Measurements from ENCODE around the gene B4GALNT3.

The B4GALNT3 gene

DNA sequence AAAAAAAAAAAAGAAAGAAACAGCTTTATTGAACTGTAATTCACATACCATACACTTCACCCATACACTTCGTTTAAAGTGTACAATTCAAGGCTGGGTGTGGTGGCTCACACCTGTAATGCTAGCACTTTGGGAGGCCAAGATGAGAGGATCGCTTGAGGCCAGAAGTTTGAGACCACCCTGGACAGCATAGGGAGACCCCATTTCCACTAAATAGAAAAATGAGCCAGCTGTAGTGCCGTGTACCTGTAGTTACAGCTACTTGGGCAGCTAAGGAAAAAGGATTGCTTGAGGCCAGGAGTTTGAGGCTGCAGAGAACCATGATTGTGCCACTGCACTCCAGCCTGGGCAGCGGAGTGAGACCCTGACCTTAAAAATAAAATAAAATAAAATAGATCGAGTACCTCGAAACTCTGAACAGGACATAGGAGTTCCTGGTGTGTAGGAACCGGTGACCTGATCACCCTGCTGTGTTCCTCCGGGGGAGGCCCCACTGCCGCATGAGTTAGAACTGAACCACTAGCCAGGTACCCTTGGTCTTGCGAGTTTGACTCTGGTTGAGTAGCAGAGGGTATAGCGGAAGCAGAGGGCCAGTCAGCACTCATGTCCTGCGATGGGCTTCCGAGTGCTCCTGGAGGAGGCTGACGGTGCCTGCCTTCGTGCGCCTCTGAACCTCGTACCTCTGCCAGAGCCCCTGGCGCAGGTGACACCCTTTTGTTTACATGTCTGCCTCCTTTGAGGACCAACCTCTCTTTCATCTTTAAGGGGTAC, 80.0 kb downstream of the B4GALNT3 start:
- no peak for FAIRE-seq
- TF ChIP-seq PAX5 (IDR thresholded peaks at IDR 0.05; ENCODE audit: insufficient read depth, low read length, severe bottlenecking) (no peak), POLR2A (IDR thresholded peaks at IDR 0.05; ENCODE audit: low read depth, low read length) (no peak), POLR2AphosphoS5 (IDR thresholded peaks at IDR 0.05; ENCODE audit: low read depth, low read length) (no peak), POU2F2 (IDR thresholded peaks at IDR 0.05; ENCODE audit: low read depth, low read length) (no peak), TAF1 (IDR thresholded peaks at IDR 0.05; ENCODE audit: low read depth, low read length) (no peak), SPI1 (IDR thresholded peaks at IDR 0.05; ENCODE audit: low read depth, low read length) (no peak)

DNA sequence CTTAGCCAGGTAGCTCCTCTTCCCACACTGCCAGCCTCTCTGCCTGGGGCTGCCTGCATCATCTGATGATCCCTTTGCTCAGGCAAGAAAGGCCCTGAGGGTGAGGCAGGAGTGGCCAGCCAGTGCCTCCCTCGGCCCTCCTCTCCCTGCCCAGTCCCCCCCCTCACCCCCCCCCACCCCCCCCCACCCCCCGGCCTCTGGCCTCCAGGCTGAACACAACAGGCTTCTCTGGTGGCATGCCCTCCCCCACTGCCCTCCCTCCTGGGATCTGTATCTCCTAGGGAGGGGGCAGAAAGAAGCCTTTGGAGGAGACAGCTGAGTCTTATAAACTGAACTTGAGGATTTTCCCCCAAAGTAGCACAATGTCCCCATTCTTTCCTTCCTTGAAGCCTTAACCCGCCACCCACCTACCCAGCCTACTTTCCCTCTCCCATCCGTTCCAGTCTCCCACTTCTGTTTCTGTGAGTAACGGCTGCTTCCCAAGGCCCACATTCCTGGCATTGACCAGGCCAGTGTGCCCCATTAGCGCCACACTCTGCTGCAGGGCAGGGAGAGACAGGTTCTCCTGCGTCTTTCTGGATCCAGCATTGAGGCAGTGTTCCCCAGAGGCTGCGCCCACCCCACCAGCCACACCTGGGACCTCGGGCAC, 82.1 kb downstream of the B4GALNT3 start:
- no peak for TF ChIP-seq PAX5 (IDR thresholded peaks at IDR 0.05; ENCODE audit: insufficient read depth, low read length, severe bottlenecking)
- TF ChIP-seq POLR2A (IDR thresholded peaks at IDR 0.05; ENCODE audit: low read depth, low read length), result no peak
- no peak for TF ChIP-seq POU2F2 (IDR thresholded peaks at IDR 0.05; ENCODE audit: low read depth, low read length)
- TF ChIP-seq TAF1 (IDR thresholded peaks at IDR 0.05; ENCODE audit: low read depth, low read length), result no peak
- TF ChIP-seq SPI1 (IDR thresholded peaks at IDR 0.05; ENCODE audit: low read depth, low read length), result no peak
- TF ChIP-seq POLR2AphosphoS5 (IDR thresholded peaks at IDR 0.05; ENCODE audit: low read depth, low read length), result no peak
- DNase-seq (ENCODE audit: insufficient read length, low spot score) (no peak), FAIRE-seq (no peak)

More for the DNA sequence above, 80.0 kb downstream of the B4GALNT3 start:
- no peak for DNase-seq (ENCODE audit: insufficient read length, low spot score)

DNA sequence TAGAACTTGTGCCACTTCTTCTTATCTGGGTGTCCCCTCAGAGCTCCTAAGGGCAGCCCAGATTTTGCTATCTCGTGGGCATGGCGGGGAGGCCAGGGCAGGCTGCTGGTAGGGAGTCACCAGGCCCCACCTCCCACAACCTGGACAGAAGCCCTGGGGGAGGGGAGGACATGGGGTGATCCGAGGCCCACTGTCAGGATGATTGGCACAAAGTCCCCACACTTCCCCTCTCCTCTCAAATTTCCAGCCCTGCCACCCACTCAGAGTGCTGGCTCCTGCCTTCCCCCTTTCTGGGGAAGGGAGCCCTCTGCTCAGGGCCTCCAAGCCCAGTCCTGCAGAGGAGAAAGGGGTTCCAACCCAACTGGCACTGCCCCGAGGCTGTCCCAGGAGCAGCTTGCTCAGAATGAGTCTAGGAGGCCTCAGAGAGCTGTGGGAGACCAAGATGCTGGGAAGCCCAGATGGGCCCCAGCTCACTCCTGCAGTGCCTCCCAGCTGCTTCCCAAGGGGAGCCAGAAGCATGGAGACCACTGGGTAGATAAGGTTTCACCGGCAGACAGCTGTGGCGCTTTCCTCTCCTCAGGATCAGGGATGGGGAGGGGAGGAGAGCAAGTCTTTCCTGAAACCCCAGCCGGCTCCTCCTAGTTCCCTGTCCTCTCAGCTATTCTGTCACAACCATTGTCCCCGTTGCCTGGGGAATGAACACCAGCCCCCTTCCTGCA, 82.8 kb downstream of the B4GALNT3 start:
- FAIRE-seq (no peak), DNase-seq (ENCODE audit: insufficient read length, low spot score) (no peak)
- no peak for TF ChIP-seq POLR2AphosphoS5 (IDR thresholded peaks at IDR 0.05; ENCODE audit: low read depth, low read length)
- TF ChIP-seq PAX5 (IDR thresholded peaks at IDR 0.05; ENCODE audit: insufficient read depth, low read length, severe bottlenecking), result no peak
- TF ChIP-seq TAF1 (IDR thresholded peaks at IDR 0.05; ENCODE audit: low read depth, low read length), result no peak
- TF ChIP-seq SPI1 (IDR thresholded peaks at IDR 0.05; ENCODE audit: low read depth, low read length), result no peak
- TF ChIP-seq POU2F2 (IDR thresholded peaks at IDR 0.05; ENCODE audit: low read depth, low read length), result no peak
- no peak for TF ChIP-seq POLR2A (IDR thresholded peaks at IDR 0.05; ENCODE audit: low read depth, low read length)

DNA sequence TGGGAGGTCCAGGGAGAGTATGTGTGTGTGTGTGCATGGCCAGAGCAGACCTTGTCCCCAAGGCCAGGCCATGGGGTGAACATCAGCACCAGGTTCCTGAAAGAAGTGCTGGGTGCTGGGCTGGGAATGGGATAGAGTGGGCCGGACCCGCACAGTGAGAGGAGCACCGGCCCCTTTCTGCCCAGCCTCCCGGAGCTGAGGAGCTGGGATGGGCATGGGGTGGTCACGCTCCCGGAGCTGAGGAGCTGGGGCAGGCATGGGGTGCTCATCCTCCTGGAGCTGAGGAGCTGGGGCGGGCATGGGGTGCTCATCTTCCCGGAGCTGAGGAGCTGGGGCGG, 83.3 kb downstream of the B4GALNT3 start:
- DNase-seq (ENCODE audit: insufficient read length, low spot score) (no peak), FAIRE-seq (no peak)
- TF ChIP-seq POLR2A (IDR thresholded peaks at IDR 0.05; ENCODE audit: low read depth, low read length) (no peak), PAX5 (IDR thresholded peaks at IDR 0.05; ENCODE audit: insufficient read depth, low read length, severe bottlenecking) (no peak), POU2F2 (IDR thresholded peaks at IDR 0.05; ENCODE audit: low read depth, low read length) (no peak), SPI1 (IDR thresholded peaks at IDR 0.05; ENCODE audit: low read depth, low read length) (no peak), TAF1 (IDR thresholded peaks at IDR 0.05; ENCODE audit: low read depth, low read length) (no peak), POLR2AphosphoS5 (IDR thresholded peaks at IDR 0.05; ENCODE audit: low read depth, low read length) (no peak)

DNA sequence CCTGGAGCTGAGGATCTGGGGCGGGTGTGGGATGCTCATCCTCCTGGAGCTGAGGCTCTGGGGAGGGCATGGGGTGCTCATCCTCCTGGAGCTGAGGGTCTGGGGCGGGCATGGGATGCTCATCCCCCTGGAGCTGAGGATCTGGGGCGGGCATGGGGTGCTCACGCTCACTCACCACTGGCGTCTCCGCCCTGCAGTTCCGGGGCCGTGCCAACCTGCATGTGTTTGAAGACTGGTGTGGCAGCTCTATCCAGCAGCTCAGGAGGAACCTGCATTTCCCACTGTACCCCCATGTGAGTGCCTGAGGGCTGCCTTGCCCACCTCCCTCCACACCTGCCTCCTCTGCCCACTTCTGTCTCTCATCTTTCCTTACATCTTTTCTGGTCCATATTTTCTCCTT, 84.4 kb downstream of the B4GALNT3 start:
- FAIRE-seq (no peak), DNase-seq (ENCODE audit: insufficient read length, low spot score) (no peak)
- TF ChIP-seq SPI1 (IDR thresholded peaks at IDR 0.05; ENCODE audit: low read depth, low read length), result no peak
- TF ChIP-seq POU2F2 (IDR thresholded peaks at IDR 0.05; ENCODE audit: low read depth, low read length), result no peak
- TF ChIP-seq POLR2A (IDR thresholded peaks at IDR 0.05; ENCODE audit: low read depth, low read length), result no peak
- no peak for TF ChIP-seq TAF1 (IDR thresholded peaks at IDR 0.05; ENCODE audit: low read depth, low read length)
- TF ChIP-seq POLR2AphosphoS5 (IDR thresholded peaks at IDR 0.05; ENCODE audit: low read depth, low read length), result no peak
- no peak for TF ChIP-seq PAX5 (IDR thresholded peaks at IDR 0.05; ENCODE audit: insufficient read depth, low read length, severe bottlenecking)

DNA sequence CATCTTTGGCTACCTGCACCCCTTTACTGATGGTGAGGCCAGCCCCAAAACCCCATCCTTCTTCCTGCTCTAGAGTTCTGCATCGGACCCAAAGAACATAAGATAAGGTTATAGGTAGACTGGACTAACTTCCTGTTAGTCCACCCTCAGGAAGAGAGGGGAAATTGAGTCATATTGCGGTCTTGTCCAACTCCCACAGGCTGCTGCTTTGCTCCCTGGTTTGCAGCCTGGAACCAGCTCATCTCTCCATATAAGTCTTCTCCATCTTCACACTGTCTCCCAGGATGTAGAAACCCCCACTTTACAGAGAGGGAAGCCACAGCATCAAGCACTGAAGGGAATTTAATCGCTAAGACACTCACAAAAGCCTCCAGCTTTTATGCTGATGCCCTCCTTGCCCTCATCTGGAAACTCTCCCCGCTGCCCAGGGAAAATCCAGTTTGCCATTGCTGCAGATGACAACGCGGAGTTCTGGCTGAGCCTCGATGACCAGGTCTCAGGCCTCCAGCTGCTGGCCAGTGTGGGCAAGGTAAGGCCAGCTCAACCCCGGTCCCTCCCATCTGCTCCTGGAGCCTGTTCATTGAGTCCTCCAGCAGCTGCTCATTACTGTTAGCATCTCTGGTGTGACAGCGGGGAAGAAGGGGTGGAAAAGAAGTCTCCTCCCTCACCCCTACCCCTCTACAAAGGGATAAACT, 85.3 kb downstream of the B4GALNT3 start:
- FAIRE-seq, result no peak
- DNase-seq (ENCODE audit: insufficient read length, low spot score), result no peak
- TF ChIP-seq POLR2A (IDR thresholded peaks at IDR 0.05; ENCODE audit: low read depth, low read length) (no peak), PAX5 (IDR thresholded peaks at IDR 0.05; ENCODE audit: insufficient read depth, low read length, severe bottlenecking) (no peak)

DNA sequence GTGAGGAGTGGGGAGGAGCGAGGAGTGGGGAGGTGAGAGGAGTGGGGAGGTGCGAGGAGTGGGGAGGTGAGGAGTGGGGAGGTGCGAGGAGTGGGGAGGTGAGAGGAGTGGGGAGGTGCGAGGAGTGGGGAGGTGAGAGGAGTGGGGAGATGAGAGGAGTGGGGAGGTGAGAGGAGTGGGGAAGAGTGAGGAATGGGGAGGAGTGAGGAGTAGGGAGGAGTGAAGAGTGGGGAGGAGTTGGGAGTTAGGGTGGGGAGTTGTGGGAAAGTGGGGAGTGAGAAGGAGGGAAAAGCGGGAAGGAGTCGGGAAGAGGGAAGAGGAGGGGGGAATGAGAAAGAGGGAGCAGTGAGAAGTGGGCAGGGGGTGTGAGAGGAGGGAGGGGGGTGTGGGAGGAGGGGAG, 86.1 kb downstream of the B4GALNT3 start:
- DNase-seq (ENCODE audit: insufficient read length, low spot score) (no peak), FAIRE-seq (no peak)
- TF ChIP-seq TAF1 (IDR thresholded peaks at IDR 0.05; ENCODE audit: low read depth, low read length), result no peak
- TF ChIP-seq POLR2A (IDR thresholded peaks at IDR 0.05; ENCODE audit: low read depth, low read length), result no peak
- no peak for TF ChIP-seq SPI1 (IDR thresholded peaks at IDR 0.05; ENCODE audit: low read depth, low read length)

DNA sequence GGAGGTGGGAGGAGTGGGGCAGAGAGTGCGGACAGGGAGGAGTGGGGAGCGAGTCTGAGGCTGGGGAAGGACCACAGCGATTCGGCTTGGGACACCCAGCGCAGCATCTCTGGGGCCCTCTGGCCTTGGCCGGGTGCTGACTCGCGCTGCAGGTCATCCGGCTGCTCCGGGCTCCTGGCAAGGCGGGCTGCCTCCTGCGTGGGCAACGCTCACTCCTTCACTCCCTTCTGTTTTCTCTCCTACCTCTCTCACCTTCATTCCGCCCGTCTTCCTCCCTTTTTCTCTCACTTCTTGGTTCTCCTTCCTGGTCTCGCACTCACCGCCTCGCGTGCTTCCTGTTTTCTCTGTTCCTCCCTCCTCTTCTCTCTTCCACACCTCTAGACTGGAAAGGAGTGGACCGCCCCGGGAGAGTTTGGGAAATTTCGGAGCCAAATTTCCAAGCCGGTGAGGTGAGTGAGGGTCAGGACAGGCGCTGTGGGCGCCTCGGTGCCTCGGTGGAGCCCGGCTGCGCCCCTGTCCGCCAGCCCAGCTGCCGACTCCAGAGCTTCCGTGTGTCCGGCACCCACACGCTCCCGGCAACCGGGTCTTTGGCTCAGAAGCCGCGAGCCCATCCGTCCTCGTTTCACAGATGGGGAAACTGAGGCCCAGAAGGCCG, 86.7 kb downstream of the B4GALNT3 start:
- no peak for FAIRE-seq

More for the DNA sequence above, 86.7 kb downstream of the B4GALNT3 start:
- TF ChIP-seq PAX5 (IDR thresholded peaks at IDR 0.05; ENCODE audit: insufficient read depth, low read length, severe bottlenecking) (no peak), POLR2AphosphoS5 (IDR thresholded peaks at IDR 0.05; ENCODE audit: low read depth, low read length) (no peak), SPI1 (IDR thresholded peaks at IDR 0.05; ENCODE audit: low read depth, low read length) (no peak), TAF1 (IDR thresholded peaks at IDR 0.05; ENCODE audit: low read depth, low read length) (no peak), POLR2A (IDR thresholded peaks at IDR 0.05; ENCODE audit: low read depth, low read length) (no peak), POU2F2 (IDR thresholded peaks at IDR 0.05; ENCODE audit: low read depth, low read length) (no peak)
- no peak for DNase-seq (ENCODE audit: insufficient read length, low spot score)
